H1 (cell line): Measurements from ENCODE around the gene RPS6KA2. TPM values are rescaled to one million over a fixed set of nuclear protein-coding genes. Genes with fewer than 3 reads are reported as not detected.

Source experiments
- CTCF ChIA-PET: fragments of 300-600 bp; sonication (Branson Sonifier 250); formaldehyde crosslinking; loops from one replicate; lab custom pipeline; 2021; ENCODE audit not compliant: partially characterized antibody; lab: Charles Lee
- POLR2A ChIA-PET: fragments of 300-600 bp; sonication (Branson Sonifier 250); formaldehyde crosslinking; loops from one replicate; lab custom pipeline; 2021; ENCODE audit warnings: inconsistent platforms; ENCODE audit not compliant: partially characterized antibody; lab: Charles Lee
- DNase-seq, 2 experiments: peaks; one replicate each; pipeline versions ENCODE4 v3.0.0 to v3.0.0-alpha.2; 2010 to 2022; ENCODE audit warnings: low spot score in 2 of 2, low read depth in 1 of 2, mixed read lengths in 1 of 2
- FAIRE-seq: peaks from 2 replicates; lab custom pipeline; 2011; peaks lifted over from hg19 to GRCh38; lab: Jason Lieb, UNC
- H2AFZ ChIP-seq: 2 replicates; pipeline ENCODE4 v1.8.1; 2012; ENCODE audit warnings: low read length, inconsistent platforms
- H2AK5ac ChIP-seq: 2 replicates; pipeline ENCODE4 v1.6.1; 2013; ENCODE audit warnings: low read depth, low read length
- H2BK120ac ChIP-seq: replicated peaks from 2 replicates; pipeline ENCODE3; 2013; ENCODE audit warnings: low read depth, low read length, inconsistent platforms
- H2BK12ac ChIP-seq: 2 replicates; pipeline ENCODE4 v1.6.1; 2013; ENCODE audit warnings: low read depth, low read length
- H2BK15ac ChIP-seq: 2 replicates; pipeline ENCODE4 v1.6.1; 2013; ENCODE audit warnings: low read length
- H2BK20ac ChIP-seq: 2 replicates; pipeline ENCODE4 v1.6.1; 2013; ENCODE audit warnings: low read length
- H2BK5ac ChIP-seq: 2 replicates; pipeline ENCODE4 v1.6.1; 2013; ENCODE audit warnings: low read depth, low read length
- H3K14ac ChIP-seq: 2 replicates; pipeline ENCODE4 v1.6.1; 2013; ENCODE audit warnings: inconsistent platforms; ENCODE audit not compliant: insufficient read length
- H3K18ac ChIP-seq: 2 replicates; pipeline ENCODE4 v1.6.1; 2013; ENCODE audit warnings: low read length; ENCODE audit errors: extremely low read depth
- H3K23ac ChIP-seq: 2 replicates; pipeline ENCODE4 v1.6.1; 2013; ENCODE audit warnings: inconsistent platforms; ENCODE audit not compliant: insufficient read length
- H3K23me2 ChIP-seq: 2 replicates; pipeline ENCODE4 v1.6.1; 2013; ENCODE audit warnings: low read depth, low read length
- H3K27ac ChIP-seq: 2 replicates; pipeline ENCODE4 v1.6.1; 2011; ENCODE audit warnings: low read depth, low read length, inconsistent platforms
- H3K27me3 ChIP-seq, 4 experiments: replicated peaks in 1 of 4; 1 replicate in 1 of 4; 2 replicates in 3 of 4; pipeline versions ENCODE4 v1.6.1 to v1.8.1; 2011 to 2013; ENCODE audit warnings: low read length in 3 of 4, mild to moderate bottlenecking in 3 of 4, inconsistent platforms in 2 of 4, mixed read lengths in 2 of 4, moderate library complexity in 1 of 4; ENCODE audit not compliant: control insufficient read depth in 3 of 4, insufficient read depth in 3 of 4; ENCODE audit errors: extremely low read depth in 1 of 4
- H3K36me3 ChIP-seq, 4 experiments: 2 replicates each; pipeline versions ENCODE4 v1.6.1 to v1.8.1; 2011 to 2013; ENCODE audit warnings: mild to moderate bottlenecking in 4 of 4, low read length in 3 of 4, moderate library complexity in 2 of 4, control low read depth in 1 of 4, inconsistent platforms in 1 of 4; ENCODE audit not compliant: insufficient read depth in 4 of 4, control insufficient read depth in 2 of 4
- H3K4ac ChIP-seq: replicated peaks from 2 replicates; pipeline ENCODE3; 2013; ENCODE audit warnings: low read length, low read depth, mixed read lengths, inconsistent platforms; ENCODE audit not compliant: insufficient read length
- H3K4me1 ChIP-seq, 4 experiments: replicated peaks in 1 of 4; 1 replicate in 1 of 4; 2 replicates in 3 of 4; pipeline versions ENCODE4 v1.6.1 to v1.8.1; 2011 to 2013; ENCODE audit warnings: low read length in 3 of 4, inconsistent platforms in 2 of 4, mixed read lengths in 1 of 4; ENCODE audit not compliant: insufficient read depth in 4 of 4, control insufficient read depth in 3 of 4
- H3K4me2 ChIP-seq, 2 experiments: 2 replicates each; pipeline versions ENCODE4 v1.6.1 to v1.8.1; 2011 to 2013; ENCODE audit warnings: low read depth in 2 of 2, low read length in 2 of 2, control low read depth in 1 of 2, inconsistent platforms in 1 of 2, mild to moderate bottlenecking in 1 of 2; ENCODE audit not compliant: insufficient read depth in 1 of 2
- H3K4me3 ChIP-seq, 4 experiments: fragments of 200-600, 300-600 bp in 1 of 4; sonication (generic), shearing (Covaris generic), sonication (Bioruptor Twin) in 1 of 4; 2 replicates each; pipeline versions ENCODE4 v1.5.1 to v1.8.1; 2011 to 2016; ENCODE audit warnings: low read length in 4 of 4, low read depth in 3 of 4, control low read depth in 2 of 4, inconsistent platforms in 2 of 4, mild to moderate bottlenecking in 2 of 4, mixed read lengths in 1 of 4, moderate library complexity in 1 of 4; ENCODE audit not compliant: insufficient read depth in 2 of 4; ENCODE audit errors: extremely low read depth in 1 of 4
- H3K56ac ChIP-seq: replicated peaks from 2 replicates; pipeline ENCODE3; 2013; ENCODE audit warnings: low read depth, mild to moderate bottlenecking, mixed read lengths, low read length, inconsistent platforms; ENCODE audit not compliant: insufficient read length
- H3K79me1 ChIP-seq: 2 replicates; pipeline ENCODE4 v1.6.1; 2013; ENCODE audit warnings: low read depth, low read length, control low read depth
- H3K79me2 ChIP-seq, 2 experiments: 2 replicates each; pipeline versions ENCODE4 v1.6.1 to v1.8.1; 2012 to 2013; ENCODE audit warnings: low read length in 2 of 2, mild to moderate bottlenecking in 2 of 2, inconsistent platforms in 1 of 2; ENCODE audit not compliant: insufficient read depth in 2 of 2, control insufficient read depth in 1 of 2
- H3K9ac ChIP-seq, 4 experiments: replicated peaks in 1 of 4; 1 replicate in 1 of 4; 2 replicates in 3 of 4; pipeline versions ENCODE4 v1.6.1 to v1.8.1; 2011 to 2013; ENCODE audit warnings: low read depth in 3 of 4, low read length in 3 of 4, control low read depth in 2 of 4, mild to moderate bottlenecking in 2 of 4, moderate library complexity in 2 of 4, inconsistent platforms in 1 of 4; ENCODE audit errors: extremely low read depth in 1 of 4
- H3K9me3 ChIP-seq, 2 experiments: 2 replicates each; pipeline versions ENCODE4 v1.6.1 to v1.8.1; 2012 to 2013; ENCODE audit warnings: mild to moderate bottlenecking in 2 of 2, moderate library complexity in 2 of 2, control low read depth in 1 of 2, inconsistent platforms in 1 of 2, low read depth in 1 of 2, low read length in 1 of 2, mixed read lengths in 1 of 2; ENCODE audit not compliant: insufficient read depth in 2 of 2
- H4K20me1 ChIP-seq, 2 experiments: replicated peaks in 1 of 2; 2 replicates each; pipeline versions ENCODE3 to v1.8.1; 2011 to 2013; ENCODE audit warnings: inconsistent platforms in 2 of 2, low read length in 2 of 2, mild to moderate bottlenecking in 1 of 2; ENCODE audit not compliant: insufficient read depth in 2 of 2, control insufficient read depth in 1 of 2
- H4K5ac ChIP-seq: 2 replicates; pipeline ENCODE4 v1.6.1; 2013; ENCODE audit warnings: low read length, low read depth, mixed read lengths, inconsistent platforms; ENCODE audit not compliant: insufficient read length
- H4K8ac ChIP-seq: 2 replicates; pipeline ENCODE4 v1.8.0; 2013; ENCODE audit warnings: mild to moderate bottlenecking, moderate library complexity, low read length, inconsistent platforms; ENCODE audit not compliant: insufficient read depth; ENCODE audit errors: extremely low read depth
- H4K91ac ChIP-seq: replicated peaks from 2 replicates; pipeline ENCODE3; 2013; ENCODE audit warnings: low read length, mixed read lengths, inconsistent platforms; ENCODE audit not compliant: insufficient read length
- HDAC6 ChIP-seq: IDR thresholded peaks from one replicate; pipeline ENCODE4 v1.7.1; 2012; ENCODE audit warnings: low read depth, mild to moderate bottlenecking, inconsistent platforms, low read length, moderate library complexity
- WGBS, 2 experiments: shearing (Covaris generic) in 1 of 2; methylation state at CpG; one replicate each; pipeline versions ENCODE4 v1.1.6 to v1.1.7; 2013 to 2015; ENCODE audit warnings: low lambda C conversion rate in 2 of 2, mixed read lengths in 2 of 2, inconsistent platforms in 1 of 2, low coverage in 1 of 2, missing lambda C conversion rate in 1 of 2; ENCODE audit not compliant: insufficient replicate concordance in 2 of 2, insufficient coverage in 1 of 2, insufficient read length in 1 of 2; ENCODE audit errors: extremely low coverage in 1 of 2, missing lambda C conversion rate in 1 of 2; 5-methylcytosine and 5-hydroxymethylcytosine counted together
- polyA plus RNA-seq, 7 experiments: library from polyadenylated mRNA; depleted of rRNA in 3 of 7; stranded (reverse) in 5 of 7; unstranded in 2 of 7; fragments of >200 nt in 5 of 7; fragments of 200-250 nt in 2 of 7; gene quantifications; 1 replicate in 5 of 7; 2 replicates in 1 of 7; 4 replicates in 1 of 7; pipeline versions ENCODE4 v1.2.1 to v1.2.3, GENCODE V29; 2011 to 2013; ENCODE audit warnings: missing spikeins in 2 of 7, mixed read lengths in 2 of 7
- total RNA-seq: library from RNA; stranded (reverse); fragmentation: NEBNext Ultra II Directional; extraction: Animal tissue kit (Norgen Biotek cat#: 25700); gene quantifications from 2 replicates; pipeline ENCODE4 v1.2.1, GENCODE V29; 2021
- TF ChIP-seq, protein P1 (sequence below): IDR thresholded peaks from 2 replicates; pipeline ENCODE4 v1.6.1; 2011; ENCODE audit warnings: low read length, improper control_type of control experiment

Gene RPS6KA2
- total and polyA plus RNA-seq, 2 of the 8 experiments (the other 6 are each of a cell fraction or from before 2014, with no cell fraction given), result 8.8 to 25.7 TPM

DNA sequence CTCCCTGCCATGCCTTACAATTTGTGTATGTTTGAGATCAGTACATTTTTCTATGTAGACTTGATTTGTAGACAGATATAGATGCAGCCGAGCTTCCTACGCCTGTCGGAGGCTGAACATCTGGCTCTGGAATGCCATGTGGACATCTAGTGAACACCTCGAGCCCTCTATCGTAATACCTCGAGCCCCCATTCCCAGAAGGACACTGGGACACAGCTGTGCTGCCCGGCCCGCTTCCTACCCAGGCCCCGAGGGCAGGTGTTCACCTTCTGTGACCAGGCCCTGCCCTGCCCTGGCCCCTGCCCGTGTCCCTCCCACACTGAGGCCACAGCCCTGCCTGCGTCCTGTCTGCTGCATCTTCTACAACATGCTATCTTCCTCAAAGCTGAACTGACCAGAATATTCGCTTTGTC is 12.9 kb downstream of the RPS6KA2 start:
- Histone ChIP-seq H3K23me2 (no peaks in the 10 kb centered on the region), H2BK20ac (no peak overlapping the region), H3K23ac (no peak overlapping the region), H2BK5ac (peak overlapping the region; percentile 52; the same call in 1 of the 2 replicates), H4K91ac (no peak overlapping the region), H3K56ac (no peak overlapping the region), H3K14ac (no peak overlapping the region), H3K27me3 (no peaks in the 10 kb centered on the region), H2BK15ac (no peak overlapping the region), H2BK12ac (no peak overlapping the region), H2BK120ac (no peak overlapping the region), H2AK5ac (no peak overlapping the region), H3K27ac (no peak overlapping the region), H3K4ac (no peak overlapping the region), H4K5ac (no peak overlapping the region), H3K4me3 (no peak overlapping the region), H3K79me1 (peaks cover 13% of the 10 kb centered on the region; the same call in 1 of the 2 replicates), H3K4me2 (no peak overlapping the region), H3K18ac (0 out of 2 replicates have a peak overlapping the region, but pooled peaks have one; percentile 27), H3K36me3 (no peaks in the 10 kb centered on the region; a peak in 2 of 8 replicates), H3K9me3 (no peaks in the 10 kb centered on the region), H3K9ac (no peak overlapping the region), H3K79me2 (peaks cover 0 to 63% of the 10 kb centered on the region in 2 experiments; a peak in 2 of 4 replicates), H4K8ac (no peak overlapping the region), H2AFZ (no peak overlapping the region), H3K4me1 (peaks cover 0 to 8% (median 4%) of the 10 kb centered on the region in 4 experiments; a peak in 5 of 7 replicates), H4K20me1 (peaks cover 9 to 16% of the 10 kb centered on the region in 2 experiments)
- ChIA-PET POLR2A (interaction anchor here (3.2 kb wide), 1 partner anchor 13 kb away, joined by 19 read pairs; the partner anchor contains the start of gene RPS6KA2), CTCF (interaction anchor here (0.7 to 2.8 kb wide), 5 partner anchors 9 to 1534 kb away, joined by 3 to 17 read pairs (median 3); no protein-coding TSS in a partner anchor)
- 94% methylated on average over 12 of the region's 12 CpGs; no CpG with 5 or more reads in 1 of the 2 experiments for WGBS, 2 experiments
- DNase-seq (no peak), FAIRE-seq (no peak)
- TF ChIP-seq HDAC6, result no peak
- TF ChIP-seq, protein P1, sequence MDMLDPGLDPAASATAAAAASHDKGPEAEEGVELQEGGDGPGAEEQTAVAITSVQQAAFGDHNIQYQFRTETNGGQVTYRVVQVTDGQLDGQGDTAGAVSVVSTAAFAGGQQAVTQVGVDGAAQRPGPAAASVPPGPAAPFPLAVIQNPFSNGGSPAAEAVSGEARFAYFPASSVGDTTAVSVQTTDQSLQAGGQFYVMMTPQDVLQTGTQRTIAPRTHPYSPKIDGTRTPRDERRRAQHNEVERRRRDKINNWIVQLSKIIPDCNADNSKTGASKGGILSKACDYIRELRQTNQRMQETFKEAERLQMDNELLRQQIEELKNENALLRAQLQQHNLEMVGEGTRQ, result no peak
